Neural cell (in vitro differentiated cells): ENCODE measurements around the gene HRC. TPM values are rescaled to one million over a fixed set of nuclear protein-coding genes. Genes with fewer than 3 reads are reported as not detected.

Experiments used
- H2AFZ ChIP-seq: fragments of 200-600, 300-800 bp; sonication (generic), shearing (Covaris generic); 2 replicates; pipeline ENCODE4 v1.6.0; 2014; ENCODE audit warnings: low read depth, mild to moderate bottlenecking, antibody characterized with exemption, low read length, moderate library complexity
- H3F3A ChIP-seq: fragments of 200-600 bp; shearing (Covaris generic); 2 replicates; pipeline ENCODE4 v1.6.1; 2016; ENCODE audit warnings: mild to moderate bottlenecking, moderate library complexity, mixed read lengths, antibody characterized with exemption, low read length; ENCODE audit not compliant: insufficient read depth, poor library complexity, severe bottlenecking
- H3K27ac ChIP-seq: fragments of 200-600, 300-800 bp; sonication (generic), shearing (Covaris generic); 2 replicates; pipeline ENCODE4 v1.5.1; 2014; ENCODE audit warnings: mild to moderate bottlenecking, low read length, moderate library complexity
- H3K27me3 ChIP-seq: fragments of 300-800, 200-600 bp; sonication (generic), shearing (Covaris generic); 2 replicates; pipeline ENCODE4 v1.6.0; 2014; ENCODE audit warnings: mild to moderate bottlenecking, low read depth, low read length, moderate library complexity; ENCODE audit not compliant: insufficient read depth
- H3K36me3 ChIP-seq: fragments of 300-800, 200-600 bp; sonication (generic), shearing (Covaris generic); 2 replicates; pipeline ENCODE4 v1.5.1; 2014; ENCODE audit warnings: mild to moderate bottlenecking, antibody characterized with exemption, low read length, moderate library complexity; ENCODE audit not compliant: insufficient read depth
- H3K4me2 ChIP-seq: fragments of 300-800, 200-600 bp; sonication (generic), shearing (Covaris generic); 2 replicates; pipeline ENCODE4 v1.6.0; 2014; ENCODE audit warnings: mild to moderate bottlenecking, low read length
- H3K4me3 ChIP-seq: fragments of 300-800, 200-600 bp; sonication (generic), shearing (Covaris generic); 2 replicates; pipeline ENCODE4 v1.5.1; 2014; ENCODE audit warnings: mild to moderate bottlenecking, low read length, moderate library complexity
- H3K79me2 ChIP-seq: fragments of 200-600 bp; shearing (Covaris generic); replicated peaks from 2 replicates; pipeline ENCODE4 v1.6.0; 2014; ENCODE audit warnings: mild to moderate bottlenecking, low read length, moderate library complexity; ENCODE audit not compliant: insufficient read depth
- H3K9ac ChIP-seq: fragments of 300-800, 200-600 bp; sonication (generic), shearing (Covaris generic); 2 replicates; pipeline ENCODE4 v1.6.1; 2016; ENCODE audit warnings: mild to moderate bottlenecking, low read length, mixed read lengths
- H3K9me2 ChIP-seq: fragments of 200-600 bp; shearing (Covaris generic); 2 replicates; pipeline ENCODE4 v1.6.1; 2016; ENCODE audit warnings: mild to moderate bottlenecking, low read length, mixed read lengths; ENCODE audit not compliant: insufficient read depth
- H3K9me3 ChIP-seq: fragments of 200-600, 300-800 bp; sonication (generic), shearing (Covaris generic); 2 replicates; pipeline ENCODE4 v1.6.1; 2016; ENCODE audit warnings: mild to moderate bottlenecking, mixed run types, low read length, moderate library complexity, mixed read lengths
- H4K20me1 ChIP-seq: fragments of 200-600 bp; shearing (Covaris generic); 2 replicates; pipeline ENCODE4 v1.6.1; 2016; ENCODE audit warnings: mild to moderate bottlenecking, mixed run types; ENCODE audit not compliant: insufficient read depth
- CTCF ChIP-seq: fragments of 450-650 bp; IDR thresholded peaks from 2 replicates; pipeline ENCODE4 v1.5.1; 2014; ENCODE audit warnings: antibody characterized with exemption, mild to moderate bottlenecking, moderate library complexity; ENCODE audit not compliant: poor library complexity, severe bottlenecking
- EP300 ChIP-seq: fragments of 450-650 bp; conservative IDR thresholded peaks from 2 replicates; pipeline ENCODE4 v1.6.1; 2014; ENCODE audit warnings: antibody characterized with exemption, mild to moderate bottlenecking, moderate library complexity; ENCODE audit not compliant: poor library complexity, severe bottlenecking
- EZH2 ChIP-seq: fragments of 200-600, 300-800 bp; shearing (Covaris generic), sonication (generic); IDR thresholded peaks from 2 replicates; pipeline ENCODE4 v1.6.1; 2014; ENCODE audit warnings: antibody characterized with exemption, low read length, borderline replicate concordance, mild to moderate bottlenecking; ENCODE audit not compliant: insufficient read depth, poor library complexity, severe bottlenecking
- MXI1 ChIP-seq: fragments of 450-650 bp; conservative IDR thresholded peaks from 2 replicates; pipeline ENCODE4 v1.6.1; 2014; ENCODE audit warnings: antibody characterized with exemption, mild to moderate bottlenecking; ENCODE audit not compliant: poor library complexity, severe bottlenecking
- POLR2AphosphoS5 ChIP-seq: IDR thresholded peaks from 2 replicates; pipeline ENCODE4 v1.6.1; 2012
- RAD21 ChIP-seq: fragments of 450-650 bp; conservative IDR thresholded peaks from 2 replicates; pipeline ENCODE4 v1.6.1; 2014; ENCODE audit warnings: antibody characterized with exemption, mild to moderate bottlenecking, moderate library complexity
- REST ChIP-seq: IDR thresholded peaks from 2 replicates; pipeline ENCODE4 v1.6.1; 2012; ENCODE audit warnings: borderline replicate concordance
- SMC3 ChIP-seq: fragments of 450-650 bp; conservative IDR thresholded peaks from 2 replicates; pipeline ENCODE4 v1.6.1; 2014; ENCODE audit warnings: antibody characterized with exemption, mild to moderate bottlenecking, moderate library complexity; ENCODE audit not compliant: poor library complexity
- TAF1 ChIP-seq: IDR thresholded peaks from 2 replicates; pipeline ENCODE4 v1.6.1; 2012; ENCODE audit warnings: low read depth
- polyA plus RNA-seq: library from polyadenylated mRNA; depleted of rRNA; stranded (reverse); fragments of >200 nt; gene quantifications from 2 replicates; pipeline ENCODE4 v1.2.3, GENCODE V29; 2014

Gene HRC
- polyA plus RNA-seq, 1 donor from 2014 or later: not detected

GRCh38 chr19:49141352-49141751, 13.8 kb downstream of the HRC start:
- Histone ChIP-seq H3K9me2 (no peaks in the 10 kb centered on the region), H3K9ac (no peak overlapping the region), H4K20me1 (no peaks in the 10 kb centered on the region), H3F3A (no peaks in the 10 kb centered on the region), H2AFZ (no peak overlapping the region), H3K79me2 (no peaks in the 10 kb centered on the region), H3K4me2 (no peak overlapping the region), H3K9me3 (no peaks in the 10 kb centered on the region), H3K27me3 (no peaks in the 10 kb centered on the region), H3K36me3 (no peaks in the 10 kb centered on the region), H3K4me3 (no peak overlapping the region), H3K27ac (no peak overlapping the region)
- TF ChIP-seq POLR2AphosphoS5 (no peak), CTCF (no peak), EP300 (no peak), RAD21 (no peak), MXI1 (no peak), SMC3 (no peak), EZH2 (no peak), TAF1 (no peak), REST (no peak)

GRCh38 chr19:49140951-49141350, 14.2 kb downstream of the HRC start:
- H3K9me3 ChIP-seq: no peaks in the 10 kb centered on the region
- H3K79me2 ChIP-seq: no peaks in the 10 kb centered on the region
- no peaks in the 10 kb centered on the region for H3K9me2 ChIP-seq
- TF ChIP-seq REST (no peak), RAD21 (no peak), TAF1 (no peak), CTCF (no peak), EP300 (no peak), MXI1 (no peak), POLR2AphosphoS5 (no peak), SMC3 (no peak), EZH2 (no peak)
- no peaks in the 10 kb centered on the region for H3K36me3 ChIP-seq
- H3K4me2 ChIP-seq: no peak overlapping the region
- H2AFZ ChIP-seq: no peak overlapping the region
- H3K27ac ChIP-seq: no peak overlapping the region
- no peak overlapping the region for H3K9ac ChIP-seq
- H4K20me1 ChIP-seq: no peaks in the 10 kb centered on the region
- no peaks in the 10 kb centered on the region for H3F3A ChIP-seq
- H3K27me3 ChIP-seq: no peaks in the 10 kb centered on the region
- H3K4me3 ChIP-seq: no peak overlapping the region
